HepG2 (cell line): ENCODE measurements around the gene PGAP3. TPM values are rescaled to one million over a fixed set of nuclear protein-coding genes. Genes with fewer than 3 reads are reported as not detected.

Experiments used
- AHR ChIP-seq: IDR thresholded peaks from 2 replicates; pipeline ENCODE4 v1.6.1; 2018; ENCODE audit warnings: missing genetic modification reagents, missing compliant biosample characterization
- ARHGAP35 ChIP-seq: sonication (generic); formaldehyde crosslinking; IDR thresholded peaks from 2 replicates; pipeline ENCODE4 v1.9.0; 2022; ENCODE audit warnings: mild to moderate bottlenecking, inconsistent platforms, moderate library complexity, missing genetic modification reagents, borderline replicate concordance
- EEA1 ChIP-seq: sonication (generic); formaldehyde crosslinking; IDR thresholded peaks from 2 replicates; pipeline ENCODE4 v1.5.1; 2020; ENCODE audit warnings: mild to moderate bottlenecking, missing genetic modification reagents, borderline replicate concordance
- ETV5 ChIP-seq: IDR thresholded peaks from 2 replicates; pipeline ENCODE4 v1.6.1; 2018; ENCODE audit warnings: missing biosample characterization, missing genetic modification reagents, inconsistent platforms, borderline replicate concordance
- HOXA3 ChIP-seq: sonication (generic); formaldehyde crosslinking; IDR thresholded peaks from 2 replicates; pipeline ENCODE4 v1.5.0; 2020; ENCODE audit warnings: missing genetic modification reagents
- KDM6A ChIP-seq: IDR thresholded peaks from 2 replicates; pipeline ENCODE4 v1.6.1; 2016; ENCODE audit warnings: low read depth
- KLF16 ChIP-seq, 2 experiments: sonication (generic) in 1 of 2; formaldehyde crosslinking in 1 of 2; IDR thresholded peaks; 2 replicates each; pipeline versions ENCODE4 v1.6.1 to v1.8.0; 2016 to 2023; ENCODE audit warnings: missing genetic modification reagents in 2 of 2, missing compliant biosample characterization in 1 of 2
- RAD21 ChIP-seq: fragments of 450-650 bp; formaldehyde crosslinking; IDR thresholded peaks from 2 replicates; pipeline ENCODE4 v1.5.0; 2020; ENCODE audit warnings: mild to moderate bottlenecking
- SIN3B ChIP-seq: fragments of 150-350 bp; IDR thresholded peaks from 2 replicates; pipeline ENCODE4 v1.6.1; 2014; ENCODE audit warnings: low read length
- SMAD1 ChIP-seq: sonication (generic); formaldehyde crosslinking; IDR thresholded peaks from 2 replicates; pipeline ENCODE4 v1.4.0; 2020; ENCODE audit warnings: missing genetic modification reagents, low read depth, mild to moderate bottlenecking, borderline replicate concordance
- TGIF2 ChIP-seq: IDR thresholded peaks from 2 replicates; pipeline ENCODE4 v1.6.1; 2016; ENCODE audit warnings: control low read depth, missing compliant biosample characterization
- YY1 ChIP-seq: IDR thresholded peaks from 2 replicates; pipeline ENCODE4 v1.6.1; 2011; ENCODE audit warnings: low read length, low read depth, moderate library complexity, mild to moderate bottlenecking; ENCODE audit not compliant: insufficient read depth, insufficient replicate concordance
- ZGPAT ChIP-seq: IDR thresholded peaks from 2 replicates; pipeline ENCODE4 v1.6.1; 2016; ENCODE audit warnings: mild to moderate bottlenecking
- ZNF331 ChIP-seq: sonication (generic); formaldehyde crosslinking; IDR thresholded peaks from 2 replicates; pipeline ENCODE4 v1.4.0; 2020; ENCODE audit warnings: missing genetic modification reagents
- ZNF788 ChIP-seq: sonication (generic); formaldehyde crosslinking; IDR thresholded peaks from 2 replicates; pipeline ENCODE4 v1.5.0; 2020; ENCODE audit warnings: mild to moderate bottlenecking, missing genetic modification reagents, borderline replicate concordance
- polyA plus RNA-seq, 8 experiments: library from polyadenylated mRNA; depleted of rRNA in 3 of 8; stranded (reverse) in 7 of 8; unstranded in 1 of 8; fragments of >200 nt; fragmentation: Illumina TruSeq in 4 of 8; extraction: Trizol in 4 of 8; gene quantifications; 2 replicates each; pipeline versions ENCODE4 v1.2.1 to v1.2.3, GENCODE V29; 2011 to 2016; ENCODE audit warnings: low read depth in 4 of 8, missing spikeins in 1 of 8, mixed read lengths in 1 of 8; ENCODE audit not compliant: insufficient read depth in 1 of 8
- total RNA-seq, 5 experiments: library from RNA; depleted of rRNA; stranded (reverse); fragments of >200 nt; fragmentation: Illumina TruSeq; extraction: Trizol; gene quantifications; 2 replicates each; pipeline ENCODE4 v1.2.3, GENCODE V29; 2016; ENCODE audit warnings: low read depth in 1 of 5
- TF ChIP-seq, protein P1 (sequence below): IDR thresholded peaks from 2 replicates; pipeline ENCODE4 v1.6.1; 2016; ENCODE audit warnings: low read depth, missing genetic modification reagents, missing compliant biosample characterization
- TF ChIP-seq, protein P2 (sequence below): sonication (generic); formaldehyde crosslinking; IDR thresholded peaks from 2 replicates; pipeline ENCODE4 v1.4.0; 2020; ENCODE audit warnings: mild to moderate bottlenecking, missing genetic modification reagents

PGAP3 gene
- total and polyA plus RNA-seq, 2 of the 13 experiments (the other 11 are each of a cell fraction or from before 2014, with no cell fraction given), result 11.9 to 14.6 TPM

- TF ChIP-seq, protein P1, sequence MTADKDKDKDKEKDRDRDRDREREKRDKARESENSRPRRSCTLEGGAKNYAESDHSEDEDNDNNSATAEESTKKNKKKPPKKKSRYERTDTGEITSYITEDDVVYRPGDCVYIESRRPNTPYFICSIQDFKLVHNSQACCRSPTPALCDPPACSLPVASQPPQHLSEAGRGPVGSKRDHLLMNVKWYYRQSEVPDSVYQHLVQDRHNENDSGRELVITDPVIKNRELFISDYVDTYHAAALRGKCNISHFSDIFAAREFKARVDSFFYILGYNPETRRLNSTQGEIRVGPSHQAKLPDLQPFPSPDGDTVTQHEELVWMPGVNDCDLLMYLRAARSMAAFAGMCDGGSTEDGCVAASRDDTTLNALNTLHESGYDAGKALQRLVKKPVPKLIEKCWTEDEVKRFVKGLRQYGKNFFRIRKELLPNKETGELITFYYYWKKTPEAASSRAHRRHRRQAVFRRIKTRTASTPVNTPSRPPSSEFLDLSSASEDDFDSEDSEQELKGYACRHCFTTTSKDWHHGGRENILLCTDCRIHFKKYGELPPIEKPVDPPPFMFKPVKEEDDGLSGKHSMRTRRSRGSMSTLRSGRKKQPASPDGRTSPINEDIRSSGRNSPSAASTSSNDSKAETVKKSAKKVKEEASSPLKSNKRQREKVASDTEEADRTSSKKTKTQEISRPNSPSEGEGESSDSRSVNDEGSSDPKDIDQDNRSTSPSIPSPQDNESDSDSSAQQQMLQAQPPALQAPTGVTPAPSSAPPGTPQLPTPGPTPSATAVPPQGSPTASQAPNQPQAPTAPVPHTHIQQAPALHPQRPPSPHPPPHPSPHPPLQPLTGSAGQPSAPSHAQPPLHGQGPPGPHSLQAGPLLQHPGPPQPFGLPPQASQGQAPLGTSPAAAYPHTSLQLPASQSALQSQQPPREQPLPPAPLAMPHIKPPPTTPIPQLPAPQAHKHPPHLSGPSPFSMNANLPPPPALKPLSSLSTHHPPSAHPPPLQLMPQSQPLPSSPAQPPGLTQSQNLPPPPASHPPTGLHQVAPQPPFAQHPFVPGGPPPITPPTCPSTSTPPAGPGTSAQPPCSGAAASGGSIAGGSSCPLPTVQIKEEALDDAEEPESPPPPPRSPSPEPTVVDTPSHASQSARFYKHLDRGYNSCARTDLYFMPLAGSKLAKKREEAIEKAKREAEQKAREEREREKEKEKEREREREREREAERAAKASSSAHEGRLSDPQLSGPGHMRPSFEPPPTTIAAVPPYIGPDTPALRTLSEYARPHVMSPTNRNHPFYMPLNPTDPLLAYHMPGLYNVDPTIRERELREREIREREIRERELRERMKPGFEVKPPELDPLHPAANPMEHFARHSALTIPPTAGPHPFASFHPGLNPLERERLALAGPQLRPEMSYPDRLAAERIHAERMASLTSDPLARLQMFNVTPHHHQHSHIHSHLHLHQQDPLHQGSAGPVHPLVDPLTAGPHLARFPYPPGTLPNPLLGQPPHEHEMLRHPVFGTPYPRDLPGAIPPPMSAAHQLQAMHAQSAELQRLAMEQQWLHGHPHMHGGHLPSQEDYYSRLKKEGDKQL (CRISPR knock-in tag), result peak; percentile 66
- TF ChIP-seq AHR (CRISPR knock-in tag) (peak; percentile 23; the same call in 1 of the 2 replicates), ARHGAP35 (CRISPR knock-in tag) (no peak), ZGPAT (CRISPR knock-in tag) (peak; percentile 66; the same call in 1 of the 2 replicates), SMAD1 (CRISPR knock-in tag) (0 out of 2 replicates have a peak, but pooled peaks have one; percentile 33), EEA1 (CRISPR knock-in tag) (peak; percentile 78; the same call in 1 of the 2 replicates), HOXA3 (CRISPR knock-in tag) (peak; percentile 67; the same call in 1 of the 2 replicates), YY1 (peak; percentile 87), KDM6A (no peak), TGIF2 (CRISPR knock-in tag) (peak; percentile 91), ETV5 (CRISPR knock-in tag) (peak; percentile 94), ZNF788 (CRISPR knock-in tag) (peak; percentile 35; the same call in 1 of the 2 replicates), RAD21 (peak; percentile 54; the same call in 1 of the 2 replicates), KLF16 (CRISPR knock-in tag; IDR thresholded peaks at IDR 0.05) (peak in 1 of 2 experiments; percentile 81; a peak in 2 of 4 replicates), ZNF331 (CRISPR knock-in tag) (peak; percentile 31; the same call in 1 of the 2 replicates), SIN3B (peak; percentile 65; the same call in 1 of the 2 replicates)
- TF ChIP-seq, protein P2, sequence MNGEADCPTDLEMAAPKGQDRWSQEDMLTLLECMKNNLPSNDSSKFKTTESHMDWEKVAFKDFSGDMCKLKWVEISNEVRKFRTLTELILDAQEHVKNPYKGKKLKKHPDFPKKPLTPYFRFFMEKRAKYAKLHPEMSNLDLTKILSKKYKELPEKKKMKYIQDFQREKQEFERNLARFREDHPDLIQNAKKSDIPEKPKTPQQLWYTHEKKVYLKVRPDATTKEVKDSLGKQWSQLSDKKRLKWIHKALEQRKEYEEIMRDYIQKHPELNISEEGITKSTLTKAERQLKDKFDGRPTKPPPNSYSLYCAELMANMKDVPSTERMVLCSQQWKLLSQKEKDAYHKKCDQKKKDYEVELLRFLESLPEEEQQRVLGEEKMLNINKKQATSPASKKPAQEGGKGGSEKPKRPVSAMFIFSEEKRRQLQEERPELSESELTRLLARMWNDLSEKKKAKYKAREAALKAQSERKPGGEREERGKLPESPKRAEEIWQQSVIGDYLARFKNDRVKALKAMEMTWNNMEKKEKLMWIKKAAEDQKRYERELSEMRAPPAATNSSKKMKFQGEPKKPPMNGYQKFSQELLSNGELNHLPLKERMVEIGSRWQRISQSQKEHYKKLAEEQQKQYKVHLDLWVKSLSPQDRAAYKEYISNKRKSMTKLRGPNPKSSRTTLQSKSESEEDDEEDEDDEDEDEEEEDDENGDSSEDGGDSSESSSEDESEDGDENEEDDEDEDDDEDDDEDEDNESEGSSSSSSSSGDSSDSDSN (CRISPR knock-in tag), result peak; percentile 77
These were observed at the start of gene PGAP3 (continued) for GRCh38 chr17:39687546-39688474.
